SU-DHL-6 (cell line): ENCODE measurements around the gene ST6GAL1.
A peak's percentile ranks its signal among the peaks of the same experiment; 100 is the strongest.

Experiments used
- H2AFZ ChIP-seq: fragments of 200-600 bp; sonication (generic); 2 replicates; pipeline ENCODE4 v1.6.1; 2014; ENCODE audit warnings: low read depth, mild to moderate bottlenecking, moderate library complexity, mixed read lengths, antibody characterized with exemption, low read length; ENCODE audit not compliant: severe bottlenecking
- H3F3A ChIP-seq: fragments of 200-600 bp; shearing (Covaris generic); 2 replicates; pipeline ENCODE4 v1.6.0; 2016; ENCODE audit warnings: antibody characterized with exemption, mild to moderate bottlenecking; ENCODE audit not compliant: insufficient read depth
- H3K27ac ChIP-seq: fragments of 200-600 bp; sonication (generic); 2 replicates; pipeline ENCODE4 v1.5.1; 2016; ENCODE audit warnings: low read depth, mild to moderate bottlenecking, low read length, moderate library complexity, mixed read lengths
- H3K27me3 ChIP-seq: fragments of 200-600 bp; sonication (generic), shearing (Covaris generic); 2 replicates; pipeline ENCODE4 v1.6.0; 2014; ENCODE audit warnings: mild to moderate bottlenecking, low read length
- H3K36me3 ChIP-seq: fragments of 200-600 bp; sonication (generic); 2 replicates; pipeline ENCODE4 v1.6.1; 2014; ENCODE audit warnings: mild to moderate bottlenecking, low read length, mixed read lengths
- H3K4me2 ChIP-seq: fragments of 300-600, 200-600 bp; shearing (Covaris generic), sonication (generic); 2 replicates; pipeline ENCODE4 v1.6.0; 2014; ENCODE audit warnings: low read length, low read depth, mild to moderate bottlenecking; ENCODE audit not compliant: poor library complexity, severe bottlenecking
- H3K4me3 ChIP-seq: fragments of 200-600 bp; sonication (generic); 2 replicates; pipeline ENCODE4 v1.5.1; 2014; ENCODE audit warnings: antibody characterized with exemption, low read length, mild to moderate bottlenecking, mixed read lengths; ENCODE audit not compliant: insufficient read depth, poor library complexity, severe bottlenecking
- H3K79me2 ChIP-seq: fragments of 200-600 bp; sonication (generic); 2 replicates; pipeline ENCODE4 v1.6.1; 2014; ENCODE audit warnings: mild to moderate bottlenecking, low read length, moderate library complexity; ENCODE audit not compliant: insufficient read depth
- H3K9ac ChIP-seq: fragments of 200-600 bp; sonication (generic); 2 replicates; pipeline ENCODE4 v1.7.0; 2014; ENCODE audit warnings: mild to moderate bottlenecking, low read length
- H3K9me2 ChIP-seq: fragments of 200-600 bp; sonication (generic); replicated peaks from 2 replicates; pipeline ENCODE4 v1.6.1; 2014; ENCODE audit warnings: low read length; ENCODE audit not compliant: insufficient read depth
- H3K9me3 ChIP-seq: fragments of 200-600 bp; sonication (generic); 2 replicates; pipeline ENCODE4 v1.6.1; 2014; ENCODE audit warnings: low read length, mixed read lengths; ENCODE audit not compliant: insufficient read depth
- H4K20me1 ChIP-seq: fragments of 200-600 bp; sonication (generic); 2 replicates; pipeline ENCODE4 v1.6.1; 2014; ENCODE audit warnings: low read depth, mild to moderate bottlenecking, antibody characterized with exemption, low read length, moderate library complexity, mixed read lengths
- EZH2phosphoT487 ChIP-seq: fragments of 200-600 bp; sonication (generic), shearing (Covaris generic); conservative IDR thresholded peaks from 2 replicates; pipeline ENCODE4 v1.6.1; 2018; ENCODE audit warnings: mild to moderate bottlenecking, antibody characterized with exemption, low read length, moderate library complexity, mixed read lengths
- TF ChIP-seq, protein P1 (sequence below): fragments of 200-600 bp; sonication (generic); IDR thresholded peaks from one replicate; pipeline ENCODE4 v1.5.1; 2017; ENCODE audit warnings: antibody characterized with exemption, mild to moderate bottlenecking, low read length, moderate library complexity; ENCODE audit not compliant: insufficient read depth, poor library complexity, severe bottlenecking

Gene ST6GAL1

DNA sequence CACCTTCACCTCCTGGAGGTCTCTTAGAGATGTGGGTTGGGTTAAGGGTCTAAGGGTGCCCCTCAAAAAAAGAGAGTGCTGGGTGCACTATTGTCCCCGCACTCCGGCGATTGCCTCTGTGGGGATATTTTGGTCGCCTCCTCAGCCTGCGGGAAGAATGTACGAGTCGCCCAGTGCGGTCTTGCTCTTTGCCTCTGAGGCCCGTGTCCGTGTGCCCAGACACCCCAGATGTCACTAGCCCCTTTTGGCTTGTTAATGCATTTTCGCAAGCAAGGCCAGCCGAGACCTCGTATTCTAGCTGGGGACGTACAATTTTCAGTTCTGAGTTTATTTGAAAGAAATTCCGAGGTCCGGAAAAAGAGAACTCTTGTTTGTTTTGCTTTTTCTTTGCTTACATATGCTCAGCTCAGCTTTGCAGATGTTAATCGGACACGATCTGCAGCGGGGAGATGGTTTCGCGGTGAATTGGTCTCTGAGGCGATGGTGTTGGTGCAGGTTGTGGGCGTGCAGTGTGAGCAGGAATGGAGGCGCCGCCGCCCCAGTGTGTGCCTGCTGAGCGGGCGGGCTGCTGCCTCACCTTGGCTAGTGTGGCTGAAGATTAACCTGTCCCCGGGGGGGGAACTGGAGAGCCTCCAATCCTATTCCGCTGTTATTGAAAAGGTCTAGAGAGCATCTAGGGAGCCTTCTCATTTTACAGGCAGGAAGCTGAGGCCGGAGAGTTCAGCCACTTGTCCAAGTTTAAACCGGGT is 1.4 kb downstream of the ST6GAL1 start:
- Histone ChIP-seq H3K27ac (peak overlapping the region; percentile 57), H4K20me1 (no peaks in the 10 kb centered on the region), H3K9me2 (no peaks in the 10 kb centered on the region), H3K36me3 (peaks cover 23% of the 10 kb centered on the region), H3K79me2 (peaks cover 62% of the 10 kb centered on the region), H3K4me2 (peak overlapping the region; percentile 81), H3K27me3 (no peaks in the 10 kb centered on the region), H3K9ac (peak overlapping the region; percentile 82), H2AFZ (no peak overlapping the region), H3K4me3 (peak overlapping the region; percentile 81), H3K9me3 (no peaks in the 10 kb centered on the region), H3F3A (no peaks in the 10 kb centered on the region)
- TF ChIP-seq, protein P1, sequence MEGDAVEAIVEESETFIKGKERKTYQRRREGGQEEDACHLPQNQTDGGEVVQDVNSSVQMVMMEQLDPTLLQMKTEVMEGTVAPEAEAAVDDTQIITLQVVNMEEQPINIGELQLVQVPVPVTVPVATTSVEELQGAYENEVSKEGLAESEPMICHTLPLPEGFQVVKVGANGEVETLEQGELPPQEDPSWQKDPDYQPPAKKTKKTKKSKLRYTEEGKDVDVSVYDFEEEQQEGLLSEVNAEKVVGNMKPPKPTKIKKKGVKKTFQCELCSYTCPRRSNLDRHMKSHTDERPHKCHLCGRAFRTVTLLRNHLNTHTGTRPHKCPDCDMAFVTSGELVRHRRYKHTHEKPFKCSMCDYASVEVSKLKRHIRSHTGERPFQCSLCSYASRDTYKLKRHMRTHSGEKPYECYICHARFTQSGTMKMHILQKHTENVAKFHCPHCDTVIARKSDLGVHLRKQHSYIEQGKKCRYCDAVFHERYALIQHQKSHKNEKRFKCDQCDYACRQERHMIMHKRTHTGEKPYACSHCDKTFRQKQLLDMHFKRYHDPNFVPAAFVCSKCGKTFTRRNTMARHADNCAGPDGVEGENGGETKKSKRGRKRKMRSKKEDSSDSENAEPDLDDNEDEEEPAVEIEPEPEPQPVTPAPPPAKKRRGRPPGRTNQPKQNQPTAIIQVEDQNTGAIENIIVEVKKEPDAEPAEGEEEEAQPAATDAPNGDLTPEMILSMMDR: no peak

DNA sequence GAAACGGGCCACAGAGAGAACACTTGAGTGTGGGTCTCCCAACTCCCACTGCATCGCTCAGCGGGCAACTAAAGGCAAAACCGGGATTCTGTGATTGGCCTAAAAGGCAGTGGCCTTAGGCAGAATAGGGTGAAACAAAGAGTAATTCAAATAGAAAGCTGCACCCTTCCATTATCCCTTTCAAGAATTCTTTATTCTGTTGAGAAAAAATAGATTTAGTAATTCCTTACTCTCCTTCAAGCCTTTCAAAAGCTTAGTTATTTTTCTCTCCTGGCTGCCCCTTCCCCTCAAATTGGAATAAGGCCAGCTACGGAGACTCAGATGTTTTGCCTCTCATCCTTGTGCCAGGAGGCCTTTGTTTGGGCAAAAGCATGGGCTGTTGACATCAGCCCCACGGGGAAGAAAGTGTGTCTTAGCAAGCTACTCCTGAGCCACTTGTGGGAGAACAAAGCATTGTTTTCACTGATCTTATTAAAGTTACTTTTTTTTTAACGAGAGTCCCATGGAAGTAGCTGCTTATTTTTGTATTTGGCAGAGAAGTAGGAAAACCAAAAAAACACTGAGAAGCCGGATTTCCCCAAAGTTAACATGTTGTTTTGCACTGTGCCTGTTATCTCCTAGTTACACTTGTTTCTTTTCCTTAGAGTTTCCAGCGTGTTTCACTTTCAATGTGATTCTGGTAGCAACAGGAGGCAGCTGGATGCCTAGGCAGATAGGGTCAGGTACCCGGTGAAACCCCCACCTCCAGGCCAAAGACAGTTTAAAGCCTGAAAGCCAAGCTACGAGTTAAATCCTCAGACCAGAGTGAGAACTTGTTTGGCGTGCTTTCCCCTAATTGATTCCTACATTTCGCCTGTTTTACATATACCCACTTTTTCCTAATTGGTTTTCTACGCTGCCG is 2.2 kb downstream of the ST6GAL1 start:
- Histone ChIP-seq H3K27me3 (no peaks in the 10 kb centered on the region), H3K27ac (peak overlapping the region; percentile 57), H3K9me2 (no peaks in the 10 kb centered on the region), H4K20me1 (no peaks in the 10 kb centered on the region), H3K36me3 (peaks cover 26% of the 10 kb centered on the region), H3K79me2 (peaks cover 70% of the 10 kb centered on the region), H3K9me3 (no peaks in the 10 kb centered on the region), H3K4me3 (peak overlapping the region; percentile 81), H3K4me2 (peak overlapping the region; percentile 81), H3F3A (no peaks in the 10 kb centered on the region), H3K9ac (peak overlapping the region; percentile 82), H2AFZ (no peak overlapping the region)
- no peak for TF ChIP-seq EZH2phosphoT487
- TF ChIP-seq, protein P1: no peak

DNA sequence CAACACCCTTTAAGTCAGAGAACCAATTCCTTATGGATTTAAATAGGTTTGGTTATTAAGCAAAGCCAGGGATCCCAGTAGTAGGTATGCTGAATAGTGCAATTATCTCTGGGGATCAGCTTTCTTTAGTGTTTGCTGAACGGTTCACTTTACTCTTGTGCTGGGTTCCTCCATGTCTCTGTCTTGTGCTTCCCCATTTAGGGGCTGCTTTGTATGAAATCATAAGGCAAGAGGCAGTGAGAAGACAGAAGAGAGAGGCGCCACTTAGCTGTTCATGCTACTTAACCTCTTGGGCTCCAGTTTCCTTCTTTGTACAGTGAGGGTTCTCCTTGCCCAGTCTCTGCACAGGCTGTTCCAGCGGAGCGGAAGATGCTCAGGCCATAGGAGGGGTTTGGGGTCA is 3.5 kb downstream of the ST6GAL1 start:
- no peaks in the 10 kb centered on the region for H3F3A ChIP-seq
- no peaks in the 10 kb centered on the region for H3K27me3 ChIP-seq
- no peak overlapping the region for H3K4me2 ChIP-seq
- H2AFZ ChIP-seq: no peak overlapping the region
- H3K36me3 ChIP-seq: peaks cover 26% of the 10 kb centered on the region
- H3K9ac ChIP-seq: no peak overlapping the region
- no peaks in the 10 kb centered on the region for H4K20me1 ChIP-seq
- no peak overlapping the region for H3K27ac ChIP-seq
- TF ChIP-seq, protein P1: no peak
- TF ChIP-seq EZH2phosphoT487: no peak
- peaks cover 83% of the 10 kb centered on the region for H3K79me2 ChIP-seq
- H3K4me3 ChIP-seq: no peak overlapping the region
- H3K9me3 ChIP-seq: no peaks in the 10 kb centered on the region
- H3K9me2 ChIP-seq: no peaks in the 10 kb centered on the region
